IMR-90 (cell line): ENCODE data around the gene STARD3. TPM values are rescaled to one million over a fixed set of nuclear protein-coding genes. Genes with fewer than 3 reads are reported as not detected.

Source experiments
- ATAC-seq: fragments of 200-7000 bp; cut with Tn5 transposase; 2 replicates; pipeline ENCODE4 v1.9.1; 2020; ENCODE audit warnings: low read depth, mild to moderate bottlenecking, moderate library complexity
- BruUV-seq: library from RNA; stranded (reverse); fragments of 400-500 nt; replicated peaks from 2 replicates; lab custom pipeline; 2021; lab: Mats Ljungman, UMichigan
- CTCF ChIA-PET: fragments of 300-600 bp; formaldehyde crosslinking; extraction: SDS; loops from one replicate; lab custom pipeline; 2021; ENCODE audit warnings: antibody characterized with exemption; lab: Yijun Ruan, JAX
- POLR2A ChIA-PET: fragments of 300-600 bp; sonication (Branson Sonifier 250); formaldehyde crosslinking; loops from one replicate; lab custom pipeline; 2022; ENCODE audit warnings: antibody characterized with exemption; ENCODE audit not compliant: unreplicated experiment; lab: Charles Lee
- DNase-seq: peaks from one replicate; pipeline ENCODE4 v3.0.0; 2013
- H2AFZ ChIP-seq: replicated peaks from 2 replicates; pipeline ENCODE3; 2013; ENCODE audit warnings: low read length, mild to moderate bottlenecking; ENCODE audit not compliant: poor library complexity
- H2AK5ac ChIP-seq: 2 replicates; pipeline ENCODE4 v1.6.1; 2013; ENCODE audit warnings: low read depth, low read length, inconsistent platforms
- H2AK9ac ChIP-seq: replicated peaks from 2 replicates; pipeline ENCODE3; 2013; ENCODE audit warnings: mild to moderate bottlenecking, low read depth, low read length, moderate library complexity; ENCODE audit not compliant: poor library complexity
- H2BK120ac ChIP-seq: 2 replicates; pipeline ENCODE4 v1.6.1; 2013; ENCODE audit warnings: low read depth, low read length, inconsistent platforms
- H2BK15ac ChIP-seq: 3 replicates; pipeline ENCODE4 v1.6.1; 2013; ENCODE audit warnings: low read depth, low read length, inconsistent platforms
- H2BK20ac ChIP-seq: 2 replicates; pipeline ENCODE4 v1.6.1; 2013; ENCODE audit warnings: low read depth, mild to moderate bottlenecking, inconsistent platforms, low read length, moderate library complexity
- H2BK5ac ChIP-seq: 2 replicates; pipeline ENCODE4 v1.6.1; 2013; ENCODE audit warnings: mild to moderate bottlenecking, low read depth, low read length, inconsistent platforms; ENCODE audit not compliant: poor library complexity, severe bottlenecking
- H3K14ac ChIP-seq: replicated peaks from 2 replicates; pipeline ENCODE4 v1.6.1; 2013; ENCODE audit warnings: low read depth, low read length, inconsistent platforms
- H3K18ac ChIP-seq: 2 replicates; pipeline ENCODE4 v1.6.1; 2013; ENCODE audit warnings: low read depth, low read length, control low read depth
- H3K23ac ChIP-seq: 2 replicates; pipeline ENCODE4 v1.6.1; 2013; ENCODE audit warnings: low read depth, low read length, inconsistent platforms
- H3K27ac ChIP-seq: 2 replicates; pipeline ENCODE4 v1.5.1; 2013; ENCODE audit warnings: mild to moderate bottlenecking, control low read depth, low read length; ENCODE audit not compliant: insufficient read depth
- H3K27me3 ChIP-seq: 2 replicates; pipeline ENCODE4 v1.6.1; 2013; ENCODE audit warnings: low read length; ENCODE audit not compliant: control insufficient read depth, insufficient read depth
- H3K36me3 ChIP-seq: 2 replicates; pipeline ENCODE4 v1.6.1; 2013; ENCODE audit warnings: low read length, mixed read lengths; ENCODE audit not compliant: control insufficient read depth, insufficient read depth
- H3K4ac ChIP-seq: 2 replicates; pipeline ENCODE4 v1.6.1; 2013; ENCODE audit warnings: low read depth, low read length, inconsistent platforms
- H3K4me1 ChIP-seq: 2 replicates; pipeline ENCODE4 v1.6.1; 2013; ENCODE audit warnings: low read length, mixed read lengths; ENCODE audit not compliant: control insufficient read depth, insufficient read depth
- H3K4me2 ChIP-seq: 2 replicates; pipeline ENCODE4 v1.6.1; 2013; ENCODE audit warnings: low read depth, mild to moderate bottlenecking, control low read depth, low read length, moderate library complexity
- H3K4me3 ChIP-seq: 2 replicates; pipeline ENCODE4 v1.5.1; 2013; ENCODE audit warnings: low read depth, mild to moderate bottlenecking, control low read depth, low read length, moderate library complexity; ENCODE audit not compliant: insufficient read depth
- H3K56ac ChIP-seq: 2 replicates; pipeline ENCODE4 v1.6.1; 2013; ENCODE audit warnings: low read length, inconsistent platforms; ENCODE audit not compliant: insufficient read depth; ENCODE audit errors: extremely low read depth
- H3K79me1 ChIP-seq, 2 experiments: 2 replicates each; pipeline ENCODE4 v1.6.1; 2013; ENCODE audit warnings: low read length in 2 of 2, inconsistent platforms in 1 of 2, low read depth in 1 of 2
- H3K9ac ChIP-seq: 2 replicates; pipeline ENCODE4 v1.6.1; 2013; ENCODE audit warnings: low read depth, low read length, control low read depth
- H3K9me1 ChIP-seq: 2 replicates; pipeline ENCODE4 v1.6.1; 2013; ENCODE audit warnings: low read length, inconsistent platforms; ENCODE audit not compliant: insufficient read depth
- H3K9me3 ChIP-seq: 2 replicates; pipeline ENCODE4 v1.6.1; 2013; ENCODE audit warnings: low read length; ENCODE audit not compliant: control insufficient read depth, insufficient read depth
- H4K20me1 ChIP-seq: 2 replicates; pipeline ENCODE4 v1.6.1; 2013; ENCODE audit warnings: low read length, inconsistent platforms; ENCODE audit not compliant: insufficient read depth
- H4K5ac ChIP-seq: 2 replicates; pipeline ENCODE4 v1.6.1; 2013; ENCODE audit warnings: mild to moderate bottlenecking, low read depth, low read length, control low read depth
- H4K8ac ChIP-seq, 2 experiments: 2 replicates each; pipeline ENCODE4 v1.6.1; 2013; ENCODE audit warnings: low read depth in 2 of 2, low read length in 2 of 2, control low read depth in 1 of 2, inconsistent platforms in 1 of 2
- H4K91ac ChIP-seq: 2 replicates; pipeline ENCODE4 v1.6.1; 2013; ENCODE audit warnings: low read depth, low read length, inconsistent platforms; ENCODE audit not compliant: insufficient read depth
- RAD21 ChIP-seq: IDR thresholded peaks from 2 replicates; pipeline ENCODE4 v1.6.1; 2012; ENCODE audit warnings: low read length, improper control_type of control experiment
- WGBS, 2 experiments: methylation state at CpG; one replicate each; pipeline versions ENCODE4 v1.1.5 to v1.1.7; 2013; ENCODE audit warnings: missing lambda C conversion rate in 2 of 2; ENCODE audit not compliant: insufficient read length in 1 of 2; ENCODE audit errors: extremely low coverage in 2 of 2; 5-methylcytosine and 5-hydroxymethylcytosine counted together
- dilution Hi-C: fragments of 300-500 bp; cut with HindIII; formaldehyde crosslinking; loops from one replicate; pipeline ENCODE4 v1.14.3; 2018; ENCODE audit warnings: low sequenced_read_pairs; ENCODE audit not compliant: unreplicated experiment
- in situ Hi-C: fragments of 300-500 bp; cut with MboI; formaldehyde crosslinking; loops from 3 replicates; pipeline ENCODE4 v1.14.3; 2019; ENCODE audit warnings: low sequenced_read_pairs, inconsistent platforms, mixed read lengths
- intact Hi-C: fragments of 100-400 bp; cut with micrococcal nuclease; formaldehyde crosslinking; loops from 2 replicates; pipeline ENCODE4 v1.10.0; 2022
- polyA plus RNA-seq, 3 experiments: library from polyadenylated mRNA; depleted of rRNA; stranded (reverse); fragments of >200 nt; gene quantifications; 2 replicates each; pipeline ENCODE4 v1.2.3, GENCODE V29; 2012; ENCODE audit warnings: low replicate concordance in 1 of 3
- total RNA-seq: library from RNA; depleted of rRNA; stranded (reverse); fragments of >200 nt; gene quantifications from 2 replicates; pipeline ENCODE4 v1.2.3, GENCODE V29; 2012

The STARD3 gene
- total and polyA plus RNA-seq, 2 of the 4 experiments (the other 2 are of a cell fraction) = 8.1 to 50.4 TPM

DNA sequence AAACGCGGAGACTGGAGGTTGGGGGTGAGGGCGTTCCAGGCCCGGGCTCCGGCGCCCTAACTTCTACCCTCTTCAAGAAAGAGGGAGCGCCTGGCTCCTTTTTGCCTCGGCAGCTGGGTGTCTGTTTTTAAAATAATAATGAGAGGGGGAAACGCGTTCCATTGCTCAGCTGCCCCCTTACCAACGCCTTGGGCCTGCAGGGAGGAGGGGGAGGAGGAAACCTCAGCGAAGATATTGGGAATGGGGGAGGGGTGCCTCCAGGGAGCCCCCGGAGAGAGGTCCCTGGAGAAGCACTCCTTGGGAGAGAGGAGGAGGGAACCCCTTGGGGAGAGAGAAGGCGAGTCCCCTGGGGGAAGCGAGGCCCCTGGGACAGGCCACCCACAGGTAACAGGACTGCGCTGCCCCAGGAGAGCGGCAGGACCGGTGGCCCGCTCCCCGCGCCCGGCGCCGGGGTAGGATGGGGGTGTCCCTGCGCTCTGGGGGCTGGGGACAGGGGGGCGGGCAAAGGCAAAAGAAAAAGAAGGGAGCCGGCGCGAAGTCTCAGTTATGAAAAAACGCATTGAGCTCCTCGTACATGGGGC, 31.9 kb upstream of the STARD3 start:
- CTCF ChIA-PET = interaction anchor here (0.7 kb wide), 1 partner anchor 65 kb away, joined by 3 read pairs; no protein-coding TSS in a partner anchor
- H3K23ac ChIP-seq = no peak overlapping the region
- dilution Hi-C loops (no loop called here), intact Hi-C loops (no loop called here), in situ Hi-C loops (no loop called here)
- H3K36me3 ChIP-seq = no peaks in the 10 kb centered on the region
- no peak overlapping the region for H3K14ac ChIP-seq
- TF ChIP-seq RAD21 = no peak
- BruUV-seq = no TSS peak
- DNase-seq (no peak), ATAC-seq (no peak)
- H4K5ac ChIP-seq = no peak overlapping the region
- 0% methylated on average over 8 of the region's 31 CpGs; no CpG with 5 or more reads in 1 of the 2 experiments for WGBS, 2 experiments
- no peak overlapping the region for H3K4ac ChIP-seq
- no peaks in the 10 kb centered on the region; the same call in 1 of the 2 replicates for H3K4me1 ChIP-seq
- 0 out of 2 replicates have a peak, but pooled peaks cover 2% of the 10 kb centered on the region for H3K9me3 ChIP-seq
- no peak overlapping the region for H2BK20ac ChIP-seq
- H2BK120ac ChIP-seq = no peak overlapping the region
- peaks cover 98% of the 10 kb centered on the region for H3K27me3 ChIP-seq
- H3K79me1 ChIP-seq = no peaks in the 10 kb centered on the region
- no peak overlapping the region for H3K4me3 ChIP-seq
- peaks cover 10% of the 10 kb centered on the region; the same call in 1 of the 2 replicates for H4K20me1 ChIP-seq
- no peak overlapping the region for H2AFZ ChIP-seq
- no peak overlapping the region for H3K27ac ChIP-seq
- POLR2A ChIA-PET = no interaction called here
- no peak overlapping the region for H3K18ac ChIP-seq
- H3K56ac ChIP-seq = no peak overlapping the region
- no peak overlapping the region for H4K8ac ChIP-seq
- H2AK9ac ChIP-seq = no peak overlapping the region
- H2BK15ac ChIP-seq = no peak overlapping the region
- H3K9me1 ChIP-seq = no peaks in the 10 kb centered on the region
- H2BK5ac ChIP-seq = no peak overlapping the region
- no peak overlapping the region for H4K91ac ChIP-seq
- H2AK5ac ChIP-seq = no peak overlapping the region
- H3K9ac ChIP-seq = no peak overlapping the region
- H3K4me2 ChIP-seq = no peak overlapping the region
